ENCODE results near the gene FRAS1. TPM values are rescaled to one million over a fixed set of nuclear protein-coding genes. Genes with fewer than 3 reads are reported as not detected.

FRAS1 gene
- total RNA-seq, 1 donor from 2014 or later, result 24.6 TPM

- no peaks in the 10 kb centered on the region for H3K27me3 ChIP-seq (ENCODE audit: insufficient read depth, low read length)
- no peaks in the 10 kb centered on the region for H3K79me2 ChIP-seq (ENCODE audit: insufficient read depth, low read length)
- H4K20me1 ChIP-seq (ENCODE audit: insufficient read depth, low read length), result no peaks in the 10 kb centered on the region
- peaks cover 18% of the 10 kb centered on the region for H3K36me3 Mint-ChIP-seq (ENCODE audit: low read depth, unreplicated experiment)
- no peak overlapping the region for H3K27ac ChIP-seq (ENCODE audit: low read depth, low read length)
- no peak for FAIRE-seq
- no peaks in the 10 kb centered on the region for H3K9me3 ChIP-seq (ENCODE audit: insufficient read depth, low read depth, low read length)
- TF ChIP-seq CTCF (IDR thresholded peaks at IDR 0.05; ENCODE audit: insufficient read depth, low read depth, low read length), result no peak
- no peak for TF ChIP-seq EZH2 (IDR thresholded peaks at IDR 0.05; ENCODE audit: insufficient read depth, low read length)
- no peaks in the 10 kb centered on the region for H3K36me3 ChIP-seq (ENCODE audit: insufficient read depth, low read length)
- H3K4me1 ChIP-seq (ENCODE audit: insufficient read depth, low read length), result no peaks in the 10 kb centered on the region
- H2AFZ ChIP-seq (ENCODE audit: low read depth, low read length), result no peak overlapping the region
- peaks cover 7% of the 10 kb centered on the region for H3K9me3 Mint-ChIP-seq (ENCODE audit: unreplicated experiment)
- H3K4me1 Mint-ChIP-seq (ENCODE audit: low read depth, unreplicated experiment), result peaks cover 16% of the 10 kb centered on the region
- no peak overlapping the region for H3K4me3 Mint-ChIP-seq (ENCODE audit: unreplicated experiment)
- no peak overlapping the region for H3K27ac Mint-ChIP-seq (ENCODE audit: unreplicated experiment)
- no peak overlapping the region for H3K4me3 ChIP-seq (ENCODE audit: insufficient read depth, low read depth, low read length)
- no peak overlapping the region for H3K9ac ChIP-seq (ENCODE audit: low read length)
- H3K27me3 Mint-ChIP-seq (ENCODE audit: low read depth, unreplicated experiment), result peaks cover 13% of the 10 kb centered on the region
- H3K4me2 ChIP-seq (ENCODE audit: low read length), result no peak overlapping the region
- DNase-seq (ENCODE audit: low read depth), result no peak
Observed at GRCh38 chr4:78337244-78338020, 280.3 kb downstream of the FRAS1 start.

DNA sequence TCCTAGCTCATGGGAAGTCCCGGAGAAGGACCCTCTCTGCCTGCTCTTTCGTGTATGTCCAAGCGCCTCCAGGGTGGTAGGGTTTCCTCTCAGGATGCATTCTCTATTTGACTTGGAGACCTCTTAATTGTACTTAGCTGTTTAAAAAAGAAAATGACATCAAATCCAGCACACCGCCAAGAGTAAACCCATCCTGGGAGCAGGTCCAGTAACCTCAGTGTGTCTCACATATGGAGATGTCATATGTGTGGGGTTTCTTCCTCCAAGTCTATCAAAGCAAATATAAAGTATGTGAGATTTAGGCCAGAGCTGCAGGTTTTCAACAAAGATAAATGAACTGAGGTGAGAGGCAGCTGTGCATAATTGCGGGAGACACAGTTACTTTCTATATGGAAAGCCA lies 285.0 kb downstream of the FRAS1 start:
- H3K9me3 Mint-ChIP-seq (ENCODE audit: unreplicated experiment), result peaks cover 7% of the 10 kb centered on the region
- H3K4me3 Mint-ChIP-seq (ENCODE audit: unreplicated experiment), result no peak overlapping the region
- Histone ChIP-seq H3K9me3 (ENCODE audit: insufficient read depth, low read depth, low read length) (no peaks in the 10 kb centered on the region), H3K4me3 (ENCODE audit: insufficient read depth, low read depth, low read length) (no peak overlapping the region), H3K9ac (ENCODE audit: low read length) (no peak overlapping the region), H4K20me1 (ENCODE audit: insufficient read depth, low read length) (no peaks in the 10 kb centered on the region), H3K4me1 (ENCODE audit: insufficient read depth, low read length) (no peaks in the 10 kb centered on the region), H3K36me3 (ENCODE audit: insufficient read depth, low read length) (no peaks in the 10 kb centered on the region), H3K27me3 (ENCODE audit: insufficient read depth, low read length) (no peaks in the 10 kb centered on the region), H3K79me2 (ENCODE audit: insufficient read depth, low read length) (no peaks in the 10 kb centered on the region), H3K27ac (ENCODE audit: low read depth, low read length) (no peak overlapping the region), H3K4me2 (ENCODE audit: low read length) (no peak overlapping the region), H2AFZ (ENCODE audit: low read depth, low read length) (no peak overlapping the region)
- peaks cover 10% of the 10 kb centered on the region for H3K27me3 Mint-ChIP-seq (ENCODE audit: low read depth, unreplicated experiment)
- no peak for FAIRE-seq
- no peak for TF ChIP-seq CTCF (IDR thresholded peaks at IDR 0.05; ENCODE audit: insufficient read depth, low read depth, low read length)
- no peak for TF ChIP-seq EZH2 (IDR thresholded peaks at IDR 0.05; ENCODE audit: insufficient read depth, low read length)
- no peak overlapping the region for H3K27ac Mint-ChIP-seq (ENCODE audit: unreplicated experiment)
- peaks cover 15% of the 10 kb centered on the region for H3K36me3 Mint-ChIP-seq (ENCODE audit: low read depth, unreplicated experiment)
- no peak for DNase-seq (ENCODE audit: low read depth)
- peaks cover 7% of the 10 kb centered on the region for H3K4me1 Mint-ChIP-seq (ENCODE audit: low read depth, unreplicated experiment)

DNA sequence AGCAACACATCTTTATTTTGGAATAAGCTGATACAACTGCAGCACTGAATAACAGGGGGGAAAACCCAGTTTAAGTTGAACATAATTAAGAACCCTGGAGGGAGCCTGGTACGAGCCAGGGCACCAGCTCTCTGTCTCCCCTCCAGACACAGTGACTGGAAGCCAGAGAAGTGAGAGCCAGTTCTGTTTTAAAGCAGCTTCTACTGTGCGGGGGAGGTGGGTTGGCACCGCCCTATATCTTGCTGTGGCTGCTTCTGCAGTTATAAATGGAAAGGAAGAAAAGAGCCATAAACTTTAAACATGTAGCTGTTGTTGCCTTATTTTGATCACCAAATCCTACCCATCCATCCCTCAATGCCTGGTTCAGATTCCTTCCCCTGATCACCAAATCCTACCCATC lies 286.6 kb downstream of the FRAS1 start:
- Histone ChIP-seq H3K27me3 (ENCODE audit: insufficient read depth, low read length) (no peaks in the 10 kb centered on the region), H2AFZ (ENCODE audit: low read depth, low read length) (no peak overlapping the region), H3K4me1 (ENCODE audit: insufficient read depth, low read length) (no peaks in the 10 kb centered on the region), H3K4me2 (ENCODE audit: low read length) (no peak overlapping the region), H3K9me3 (ENCODE audit: insufficient read depth, low read depth, low read length) (no peaks in the 10 kb centered on the region), H3K36me3 (ENCODE audit: insufficient read depth, low read length) (no peaks in the 10 kb centered on the region), H3K27ac (ENCODE audit: low read depth, low read length) (no peak overlapping the region), H4K20me1 (ENCODE audit: insufficient read depth, low read length) (no peaks in the 10 kb centered on the region), H3K4me3 (ENCODE audit: insufficient read depth, low read depth, low read length) (no peak overlapping the region), H3K9ac (ENCODE audit: low read length) (no peak overlapping the region), H3K79me2 (ENCODE audit: insufficient read depth, low read length) (no peaks in the 10 kb centered on the region)
- FAIRE-seq (no peak), DNase-seq (ENCODE audit: low read depth) (no peak)
- H3K27me3 Mint-ChIP-seq (ENCODE audit: low read depth, unreplicated experiment), result peaks cover 5% of the 10 kb centered on the region
- peaks cover 2% of the 10 kb centered on the region for H3K4me1 Mint-ChIP-seq (ENCODE audit: low read depth, unreplicated experiment)
- H3K27ac Mint-ChIP-seq (ENCODE audit: unreplicated experiment), result no peak overlapping the region
- TF ChIP-seq EZH2 (IDR thresholded peaks at IDR 0.05; ENCODE audit: insufficient read depth, low read length) (no peak), CTCF (IDR thresholded peaks at IDR 0.05; ENCODE audit: insufficient read depth, low read depth, low read length) (no peak)
- H3K9me3 Mint-ChIP-seq (ENCODE audit: unreplicated experiment), result peaks cover 3% of the 10 kb centered on the region
- peaks cover 8% of the 10 kb centered on the region for H3K36me3 Mint-ChIP-seq (ENCODE audit: low read depth, unreplicated experiment)
- H3K4me3 Mint-ChIP-seq (ENCODE audit: unreplicated experiment), result no peak overlapping the region
